ENCODE data around the gene ANTXRL. TPM values are rescaled to one million over a fixed set of nuclear protein-coding genes. Genes with fewer than 3 reads are reported as not detected.
"Not testable (repeated sequence)": the region's sequence is repeated elsewhere in the genome, so short reads cannot be mapped to it uniquely, and the experiment has no call there.

ANTXRL gene
- total RNA-seq, 1 donor from 2014 or later, result not detected

- Mint-ChIP-seq H3K27ac (no peak overlapping the region), H3K36me3 (no peaks in the 10 kb centered on the region), H3K27me3 (ENCODE audit: low read depth) (no peaks in the 10 kb centered on the region), H3K9me3 (no peaks in the 10 kb centered on the region), H3K4me3 (no peak overlapping the region), H3K4me1 (no peaks in the 10 kb centered on the region)
- DNase-seq (ENCODE audit: low spot score in 2 of 2, unreplicated experiment in 2 of 2), result no peak
- TF ChIP-seq, protein P1, sequence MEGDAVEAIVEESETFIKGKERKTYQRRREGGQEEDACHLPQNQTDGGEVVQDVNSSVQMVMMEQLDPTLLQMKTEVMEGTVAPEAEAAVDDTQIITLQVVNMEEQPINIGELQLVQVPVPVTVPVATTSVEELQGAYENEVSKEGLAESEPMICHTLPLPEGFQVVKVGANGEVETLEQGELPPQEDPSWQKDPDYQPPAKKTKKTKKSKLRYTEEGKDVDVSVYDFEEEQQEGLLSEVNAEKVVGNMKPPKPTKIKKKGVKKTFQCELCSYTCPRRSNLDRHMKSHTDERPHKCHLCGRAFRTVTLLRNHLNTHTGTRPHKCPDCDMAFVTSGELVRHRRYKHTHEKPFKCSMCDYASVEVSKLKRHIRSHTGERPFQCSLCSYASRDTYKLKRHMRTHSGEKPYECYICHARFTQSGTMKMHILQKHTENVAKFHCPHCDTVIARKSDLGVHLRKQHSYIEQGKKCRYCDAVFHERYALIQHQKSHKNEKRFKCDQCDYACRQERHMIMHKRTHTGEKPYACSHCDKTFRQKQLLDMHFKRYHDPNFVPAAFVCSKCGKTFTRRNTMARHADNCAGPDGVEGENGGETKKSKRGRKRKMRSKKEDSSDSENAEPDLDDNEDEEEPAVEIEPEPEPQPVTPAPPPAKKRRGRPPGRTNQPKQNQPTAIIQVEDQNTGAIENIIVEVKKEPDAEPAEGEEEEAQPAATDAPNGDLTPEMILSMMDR (IDR thresholded peaks at IDR 0.05; ENCODE audit: unreplicated experiment), result no peak
Observed at GRCh38 chr10:46264336-46264735, 22.5 kb upstream of the ANTXRL start.

DNA sequence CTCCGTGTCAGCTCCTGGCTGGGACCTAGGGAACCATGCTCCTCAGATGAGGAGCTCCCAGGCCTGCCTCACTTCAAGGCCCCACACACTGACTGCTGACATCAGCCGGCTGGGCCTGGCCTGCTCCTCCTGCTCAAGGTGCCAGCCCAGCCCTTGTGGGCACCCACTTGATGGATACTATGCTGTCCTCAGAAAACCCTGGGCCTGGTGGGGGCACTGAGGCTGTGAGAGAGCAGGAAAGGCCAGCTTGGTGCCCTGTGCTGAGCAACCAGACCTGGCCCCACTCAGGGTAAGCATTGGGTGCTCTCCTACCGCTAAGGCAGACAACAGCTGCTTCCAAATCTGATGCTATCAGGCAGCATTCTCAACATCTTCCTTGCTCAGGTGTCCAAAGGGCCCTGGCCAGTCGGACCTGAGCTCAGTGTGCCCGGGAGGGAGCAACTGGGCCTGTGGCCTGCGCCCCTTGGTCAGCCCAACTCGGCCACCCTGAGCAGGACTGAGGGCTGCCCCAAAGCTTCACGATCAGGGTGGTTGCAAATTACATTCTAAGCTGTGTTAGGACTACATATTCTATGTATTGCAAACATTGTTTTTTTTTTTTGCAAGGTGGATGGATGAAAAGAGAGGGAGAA is 21.9 kb upstream of the ANTXRL start:
- no peaks in the 10 kb centered on the region for H3K9me3 Mint-ChIP-seq
- H3K4me3 Mint-ChIP-seq, result no peak overlapping the region
- TF ChIP-seq, protein P1 (IDR thresholded peaks at IDR 0.05; ENCODE audit: unreplicated experiment), result no peak
- DNase-seq (ENCODE audit: low spot score in 2 of 2, unreplicated experiment in 2 of 2), result peak in 1 of 2 experiments; percentile 32
- no peaks in the 10 kb centered on the region for H3K36me3 Mint-ChIP-seq
- no peaks in the 10 kb centered on the region for H3K27me3 Mint-ChIP-seq (ENCODE audit: low read depth)
- peaks cover 4% of the 10 kb centered on the region for H3K4me1 Mint-ChIP-seq
- no peak overlapping the region for H3K27ac Mint-ChIP-seq

DNA sequence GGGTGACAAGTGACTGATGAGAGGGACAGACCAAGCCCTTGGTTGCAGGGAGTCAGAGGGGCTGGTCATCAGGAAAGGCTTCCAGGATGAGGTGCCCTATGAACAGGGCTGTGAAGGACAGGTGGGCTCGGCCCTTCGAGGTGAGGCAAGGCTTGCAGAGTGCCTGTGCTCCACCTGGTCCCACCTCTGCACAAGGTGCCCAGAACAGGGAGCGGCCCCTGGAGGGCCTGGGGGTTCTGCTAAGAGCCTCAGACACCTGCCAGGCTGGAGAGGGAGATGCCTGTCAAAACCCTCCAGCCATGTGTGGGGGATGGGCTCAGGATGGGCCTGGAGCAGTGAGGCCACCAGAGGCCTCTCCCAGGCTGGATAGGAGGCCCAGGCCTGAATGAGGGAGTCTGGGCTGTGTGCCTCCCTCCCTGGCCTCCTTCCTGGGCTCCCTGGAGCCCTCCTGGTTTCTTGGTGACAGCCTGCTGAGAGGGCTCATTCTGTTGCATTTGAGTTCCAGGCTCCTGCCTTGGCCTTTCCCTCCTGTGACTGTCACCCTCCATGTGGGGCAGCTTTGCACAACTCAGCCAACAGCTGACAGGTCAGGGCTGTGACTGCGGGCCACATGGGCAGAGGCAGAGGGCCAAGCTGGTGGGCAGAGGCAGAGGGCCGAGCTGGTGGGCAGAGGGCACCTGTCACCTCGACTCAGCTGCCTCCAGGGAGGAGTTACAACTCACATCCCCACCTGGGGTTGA is 21.1 kb upstream of the ANTXRL start:
- DNase-seq (ENCODE audit: low spot score in 2 of 2, unreplicated experiment in 2 of 2); H3K36me3 Mint-ChIP-seq; H3K27me3 Mint-ChIP-seq (ENCODE audit: low read depth); H3K27ac Mint-ChIP-seq; H3K4me1 Mint-ChIP-seq; H3K4me3 Mint-ChIP-seq; H3K9me3 Mint-ChIP-seq: not testable (repeated sequence)

GRCh38 chr10:46266306-46266985 is 20.4 kb upstream of the ANTXRL start:
- H3K9me3 Mint-ChIP-seq, result no peaks in the 10 kb centered on the region
- no peaks in the 10 kb centered on the region for H3K36me3 Mint-ChIP-seq
- no peak overlapping the region for H3K27ac Mint-ChIP-seq
- H3K4me1 Mint-ChIP-seq, result peaks cover 4% of the 10 kb centered on the region
- no peak overlapping the region for H3K4me3 Mint-ChIP-seq
- H3K27me3 Mint-ChIP-seq (ENCODE audit: low read depth), result no peaks in the 10 kb centered on the region
- peak in 1 of 2 experiments; percentile 35 for DNase-seq (ENCODE audit: low spot score in 2 of 2, unreplicated experiment in 2 of 2)
- TF ChIP-seq, protein P1 (IDR thresholded peaks at IDR 0.05; ENCODE audit: unreplicated experiment), result no peak

- H3K4me1 Mint-ChIP-seq, result peaks cover 4% of the 10 kb centered on the region
- no peaks in the 10 kb centered on the region for H3K36me3 Mint-ChIP-seq
- TF ChIP-seq, protein P1 (IDR thresholded peaks at IDR 0.05; ENCODE audit: unreplicated experiment), result no peak
- H3K4me3 Mint-ChIP-seq, result no peak overlapping the region
- H3K9me3 Mint-ChIP-seq, result no peaks in the 10 kb centered on the region
- H3K27ac Mint-ChIP-seq, result no peak overlapping the region
- peak in 1 of 2 experiments; percentile 26 for DNase-seq (ENCODE audit: low spot score in 2 of 2, unreplicated experiment in 2 of 2)
- no peaks in the 10 kb centered on the region for H3K27me3 Mint-ChIP-seq (ENCODE audit: low read depth)
Observed at GRCh38 chr10:46267132-46267985, 19.4 kb upstream of the ANTXRL start.

Data from mesothelial cell of epicardium (in vitro differentiated cells).